Retinal pigment epithelial cell (primary cell): ENCODE data around the gene ECEL1.
"Not testable (repeated sequence)": the region's sequence is repeated elsewhere in the genome, so short reads cannot be mapped to it uniquely, and the experiment has no call there.

Experiments used
- DNase-seq: peaks from one replicate; pipeline ENCODE4 v3.0.0-alpha.2; 2010; ENCODE audit warnings: low read depth
- H3K4me3 ChIP-seq: 2 replicates; pipeline ENCODE4 v1.5.1; 2011; ENCODE audit warnings: mild to moderate bottlenecking, low read length, control low read depth, moderate library complexity
- CTCF ChIP-seq: conservative IDR thresholded peaks from 2 replicates; pipeline ENCODE4 v1.5.1; 2011; ENCODE audit warnings: low read depth, low read length, control low read depth, inconsistent platforms

Gene ECEL1

GRCh38 chr2:232456296-232457120 is 31.1 kb downstream of the ECEL1 start:
- DNase-seq = no peak
- TF ChIP-seq CTCF = no peak
- H3K4me3 ChIP-seq = no peak overlapping the region

GRCh38 chr2:232455426-232456255 is 32.0 kb downstream of the ECEL1 start, which contains the start of gene ALPI:
Gene ALPI (plus strand): TSS chr2:232456153. CDS start chr2:232456200, 47 bp downstream.
- TF ChIP-seq CTCF = no peak
- no peak for DNase-seq
- no peak within 1 kb of the TSS for H3K4me3 ChIP-seq

- no peak for TF ChIP-seq CTCF
These were observed 33.0 kb downstream of the ECEL1 start for GRCh38 chr2:232454630-232455029.

DNA sequence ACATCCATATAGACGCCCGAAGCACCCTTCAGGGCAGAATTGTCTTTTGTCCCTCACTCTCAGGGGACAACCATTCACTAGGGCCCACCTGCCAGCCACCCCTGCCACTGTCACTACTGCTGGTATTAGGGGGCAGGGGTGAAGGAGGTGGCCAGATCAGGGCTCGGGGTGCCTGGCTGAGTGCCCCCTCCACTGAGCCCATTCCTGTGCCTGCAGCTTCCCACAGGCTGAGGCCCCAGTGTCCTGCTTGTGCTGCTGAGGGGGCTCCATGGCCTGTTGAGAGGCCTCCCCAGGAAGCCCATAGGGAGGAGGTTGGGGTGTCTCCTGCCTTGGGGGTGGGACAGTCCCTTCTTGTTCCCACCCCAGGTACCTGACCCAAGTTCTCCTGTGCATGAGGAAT is 36.0 kb downstream of the ECEL1 start:
- not testable (repeated sequence) for DNase-seq, H3K4me3 ChIP-seq

More at GRCh38 chr2:232454630-232455029, 33.0 kb downstream of the ECEL1 start:
- DNase-seq = no peak
- H3K4me3 ChIP-seq = no peak overlapping the region

- TF ChIP-seq CTCF = no peak
- DNase-seq = no peak
- H3K4me3 ChIP-seq = no peak overlapping the region
These were observed 37.7 kb downstream of the ECEL1 start for GRCh38 chr2:232449964-232450363.

- DNase-seq = no peak
- no peak overlapping the region for H3K4me3 ChIP-seq
- TF ChIP-seq CTCF = no peak
These were observed 39.3 kb downstream of the ECEL1 start for GRCh38 chr2:232448304-232448690.

DNA sequence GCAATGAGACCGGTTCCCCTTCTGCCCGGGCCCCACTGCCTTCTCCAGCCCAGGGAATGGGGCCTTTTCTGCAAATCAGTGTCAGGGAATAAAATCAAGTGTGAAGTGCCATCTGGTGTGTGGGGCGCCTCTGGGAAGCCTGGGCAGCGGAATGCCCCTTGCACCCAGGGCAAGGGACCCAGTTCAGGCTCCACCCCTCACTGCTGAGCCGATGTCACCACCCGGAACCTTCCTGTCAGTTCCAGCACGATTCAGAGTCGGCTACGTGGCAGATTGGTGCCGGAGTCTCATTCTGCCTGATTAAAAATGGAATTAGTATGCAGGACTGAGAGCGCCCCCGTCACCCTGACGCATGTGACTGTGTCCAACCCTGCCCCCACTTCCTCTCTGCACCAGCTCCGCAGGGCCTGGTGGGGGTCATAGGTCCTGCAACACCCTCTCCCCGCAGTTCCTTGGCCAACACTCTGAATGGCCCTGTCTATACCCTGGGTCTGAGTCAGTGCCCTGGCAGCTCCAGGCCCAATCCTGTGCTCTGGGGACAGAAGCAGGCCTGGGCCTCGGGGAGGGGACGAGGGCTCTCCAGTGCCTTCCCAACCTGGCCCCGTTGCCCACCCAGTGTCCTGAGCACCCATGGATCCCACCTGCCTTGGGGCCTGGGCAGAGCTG is 39.9 kb downstream of the ECEL1 start:
- TF ChIP-seq CTCF = no peak
- no peak overlapping the region for H3K4me3 ChIP-seq
- peak; percentile 14 for DNase-seq
